ENCODE data around the gene NBAS.
A peak's percentile ranks its signal among the peaks of the same experiment; 100 is the strongest.

Gene NBAS

DNA sequence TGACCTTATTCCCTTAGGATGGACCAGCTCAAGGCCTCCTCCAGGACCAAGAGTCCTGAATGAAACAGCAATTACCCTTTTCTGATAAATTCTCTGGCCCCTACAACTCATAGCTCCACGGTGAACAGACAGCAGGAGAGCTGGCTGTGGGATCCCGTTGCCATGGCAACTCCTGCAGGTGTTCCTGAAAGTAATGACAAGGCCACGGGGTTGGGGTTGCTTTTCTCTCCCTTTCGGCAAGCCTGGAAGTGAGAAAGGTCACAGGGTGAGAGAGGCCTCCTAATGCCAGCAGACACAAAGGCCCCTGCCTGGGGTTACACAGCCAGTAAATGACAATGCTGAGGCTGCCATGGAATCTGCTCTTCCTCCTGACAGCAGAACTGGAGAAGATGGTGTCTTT, 403.0 kb downstream of the NBAS start:
- TF ChIP-seq MYC (IDR thresholded peaks at IDR 0.05; ENCODE audit: low read depth, low read length) (no peak), POLR2A (IDR thresholded peaks at IDR 0.05; ENCODE audit: extremely low read depth, insufficient read length) (no peak)
- TF ChIP-seq, protein P1, sequence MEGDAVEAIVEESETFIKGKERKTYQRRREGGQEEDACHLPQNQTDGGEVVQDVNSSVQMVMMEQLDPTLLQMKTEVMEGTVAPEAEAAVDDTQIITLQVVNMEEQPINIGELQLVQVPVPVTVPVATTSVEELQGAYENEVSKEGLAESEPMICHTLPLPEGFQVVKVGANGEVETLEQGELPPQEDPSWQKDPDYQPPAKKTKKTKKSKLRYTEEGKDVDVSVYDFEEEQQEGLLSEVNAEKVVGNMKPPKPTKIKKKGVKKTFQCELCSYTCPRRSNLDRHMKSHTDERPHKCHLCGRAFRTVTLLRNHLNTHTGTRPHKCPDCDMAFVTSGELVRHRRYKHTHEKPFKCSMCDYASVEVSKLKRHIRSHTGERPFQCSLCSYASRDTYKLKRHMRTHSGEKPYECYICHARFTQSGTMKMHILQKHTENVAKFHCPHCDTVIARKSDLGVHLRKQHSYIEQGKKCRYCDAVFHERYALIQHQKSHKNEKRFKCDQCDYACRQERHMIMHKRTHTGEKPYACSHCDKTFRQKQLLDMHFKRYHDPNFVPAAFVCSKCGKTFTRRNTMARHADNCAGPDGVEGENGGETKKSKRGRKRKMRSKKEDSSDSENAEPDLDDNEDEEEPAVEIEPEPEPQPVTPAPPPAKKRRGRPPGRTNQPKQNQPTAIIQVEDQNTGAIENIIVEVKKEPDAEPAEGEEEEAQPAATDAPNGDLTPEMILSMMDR (IDR thresholded peaks at IDR 0.05; ENCODE audit: low read depth, low read length) = no peak
- TF ChIP-seq, protein P2, sequence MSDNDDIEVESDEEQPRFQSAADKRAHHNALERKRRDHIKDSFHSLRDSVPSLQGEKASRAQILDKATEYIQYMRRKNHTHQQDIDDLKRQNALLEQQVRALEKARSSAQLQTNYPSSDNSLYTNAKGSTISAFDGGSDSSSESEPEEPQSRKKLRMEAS (IDR thresholded peaks at IDR 0.05; ENCODE audit: low read depth, low read length) = no peak
- no peak for DNase-seq (ENCODE audit: low read depth)
- H3K4me3 ChIP-seq (ENCODE audit: low read depth, low read length) = no peak overlapping the region

DNA sequence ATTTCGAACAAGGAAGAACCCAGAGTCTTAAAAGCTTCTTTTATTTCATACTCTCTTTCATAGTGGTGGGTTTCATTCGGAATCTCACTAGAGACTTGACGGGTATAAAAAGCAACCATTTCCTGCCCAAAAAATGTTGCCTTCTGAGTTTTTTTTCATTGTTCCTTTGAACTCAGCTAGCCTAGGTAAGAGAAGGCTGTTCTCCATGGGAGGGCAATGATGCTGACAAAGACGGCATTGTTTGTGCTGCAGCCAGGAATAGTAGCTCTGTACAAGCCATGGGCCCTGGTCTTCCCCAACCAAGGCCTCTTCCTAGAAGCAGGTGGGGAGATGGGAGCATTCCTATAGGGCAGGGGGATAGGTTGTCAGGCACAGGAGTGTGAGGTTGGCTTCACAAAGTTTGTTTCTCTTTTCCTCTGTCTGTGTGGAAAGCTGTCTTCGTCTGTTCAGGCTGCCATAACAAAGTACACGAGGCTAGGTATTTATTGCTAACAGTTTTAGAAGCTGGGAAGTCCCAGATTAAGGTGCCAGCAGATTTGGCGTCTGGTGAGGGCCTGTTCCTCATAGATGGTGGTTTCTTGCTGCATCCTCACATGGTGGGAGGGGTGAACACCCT, 405.1 kb downstream of the NBAS start:
- DNase-seq (ENCODE audit: low read depth) = no peak
- TF ChIP-seq POLR2A (IDR thresholded peaks at IDR 0.05; ENCODE audit: extremely low read depth, insufficient read length) (no peak), MYC (IDR thresholded peaks at IDR 0.05; ENCODE audit: low read depth, low read length) (no peak)
- TF ChIP-seq, protein P1 (IDR thresholded peaks at IDR 0.05; ENCODE audit: low read depth, low read length) = no peak
- TF ChIP-seq, protein P2 (IDR thresholded peaks at IDR 0.05; ENCODE audit: low read depth, low read length) = no peak
- H3K4me3 ChIP-seq (ENCODE audit: low read depth, low read length) = no peak overlapping the region

DNA sequence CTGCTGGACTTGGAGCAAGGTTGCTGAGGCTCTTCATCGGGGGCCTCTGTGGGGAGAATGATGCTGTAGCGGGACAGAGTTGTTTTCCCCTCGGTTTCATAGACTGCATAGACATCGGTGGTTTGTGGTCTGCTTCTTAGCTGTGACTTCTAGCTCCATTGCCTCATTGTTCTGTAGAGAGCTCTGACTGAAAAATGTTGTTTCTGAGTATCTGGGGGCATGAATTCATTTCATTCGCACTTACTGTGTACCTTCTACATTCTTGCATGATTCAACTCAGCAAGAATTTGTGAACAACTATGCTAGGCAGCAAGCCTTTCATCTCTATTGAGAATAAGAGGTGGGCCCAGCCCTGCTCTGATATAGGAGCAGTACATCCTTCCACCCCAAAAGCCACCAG, 406.8 kb downstream of the NBAS start:
- H3K4me3 ChIP-seq (ENCODE audit: low read depth, low read length) = no peak overlapping the region
- no peak for TF ChIP-seq POLR2A (IDR thresholded peaks at IDR 0.05; ENCODE audit: extremely low read depth, insufficient read length)
- TF ChIP-seq, protein P2 (IDR thresholded peaks at IDR 0.05; ENCODE audit: low read depth, low read length) = no peak
- TF ChIP-seq, protein P1 (IDR thresholded peaks at IDR 0.05; ENCODE audit: low read depth, low read length) = no peak
- TF ChIP-seq MYC (IDR thresholded peaks at IDR 0.05; ENCODE audit: low read depth, low read length) = no peak
- DNase-seq (ENCODE audit: low read depth) = no peak

DNA sequence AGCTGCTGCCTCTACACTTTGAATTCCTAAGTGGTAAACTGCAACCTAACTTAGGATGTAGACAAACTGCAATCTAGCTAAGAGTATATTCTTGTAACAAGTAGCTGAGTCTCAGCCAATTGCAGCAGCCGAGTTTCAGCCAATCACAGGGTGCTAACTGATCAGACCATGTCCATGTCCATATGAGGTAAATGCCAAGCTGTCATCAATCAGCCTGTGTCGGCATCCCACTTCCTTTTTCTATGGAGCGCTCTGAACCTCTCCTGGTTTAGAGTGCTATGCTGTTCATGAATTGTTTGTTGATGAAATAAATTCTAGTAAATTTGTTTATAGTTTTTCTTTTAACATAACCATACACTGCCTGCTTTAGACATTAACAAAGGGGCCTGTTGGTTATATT, 408.8 kb downstream of the NBAS start:
- no peak overlapping the region for H3K4me3 ChIP-seq (ENCODE audit: low read depth, low read length)
- DNase-seq (ENCODE audit: low read depth) = peak; percentile 14
- TF ChIP-seq POLR2A (IDR thresholded peaks at IDR 0.05; ENCODE audit: extremely low read depth, insufficient read length) = no peak
- TF ChIP-seq, protein P2 (IDR thresholded peaks at IDR 0.05; ENCODE audit: low read depth, low read length) = no peak
- TF ChIP-seq, protein P1 (IDR thresholded peaks at IDR 0.05; ENCODE audit: low read depth, low read length) = no peak
- TF ChIP-seq MYC (IDR thresholded peaks at IDR 0.05; ENCODE audit: low read depth, low read length) = no peak

DNA sequence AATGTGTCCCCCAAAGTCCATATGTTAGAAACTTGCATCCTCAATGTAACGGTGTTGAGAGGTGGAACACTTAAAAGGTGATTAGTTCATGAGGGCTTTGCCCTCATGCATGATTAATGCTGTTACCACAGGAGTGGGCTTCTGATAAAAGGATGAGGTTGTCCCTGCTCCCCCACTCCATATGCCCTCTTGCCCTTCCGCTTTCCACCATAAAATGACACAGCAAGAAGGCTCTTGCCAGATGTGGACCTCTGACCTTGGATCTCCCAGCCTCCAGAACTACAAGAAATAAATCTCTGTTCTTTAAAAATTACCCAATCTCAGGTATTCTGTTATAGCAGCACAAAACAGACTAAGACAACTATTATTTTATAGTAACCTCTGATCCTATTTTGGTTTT, 412.1 kb downstream of the NBAS start:
- no peak overlapping the region for H3K4me3 ChIP-seq (ENCODE audit: low read depth, low read length)
- no peak for DNase-seq (ENCODE audit: low read depth)
- TF ChIP-seq MYC (IDR thresholded peaks at IDR 0.05; ENCODE audit: low read depth, low read length) (no peak), POLR2A (IDR thresholded peaks at IDR 0.05; ENCODE audit: extremely low read depth, insufficient read length) (no peak)
- TF ChIP-seq, protein P2 (IDR thresholded peaks at IDR 0.05; ENCODE audit: low read depth, low read length) = no peak
- TF ChIP-seq, protein P1 (IDR thresholded peaks at IDR 0.05; ENCODE audit: low read depth, low read length) = no peak
